GM23248 (cell line): Measurements from ENCODE around the gene PTPRK.

Source experiments
- EZH2 ChIP-seq: fragments of 200-600 bp; sonication (generic); IDR thresholded peaks from 2 replicates; pipeline ENCODE4 v1.6.1; 2018; ENCODE audit warnings: antibody characterized with exemption, mild to moderate bottlenecking; ENCODE audit not compliant: insufficient read depth, poor library complexity, severe bottlenecking
- EZH2phosphoT487 ChIP-seq: fragments of 200-600 bp; sonication (generic); IDR thresholded peaks from 2 replicates; pipeline ENCODE4 v1.6.1; 2018; ENCODE audit warnings: antibody characterized with exemption, moderate library complexity, mild to moderate bottlenecking, low read depth; ENCODE audit not compliant: insufficient read depth

DNA sequence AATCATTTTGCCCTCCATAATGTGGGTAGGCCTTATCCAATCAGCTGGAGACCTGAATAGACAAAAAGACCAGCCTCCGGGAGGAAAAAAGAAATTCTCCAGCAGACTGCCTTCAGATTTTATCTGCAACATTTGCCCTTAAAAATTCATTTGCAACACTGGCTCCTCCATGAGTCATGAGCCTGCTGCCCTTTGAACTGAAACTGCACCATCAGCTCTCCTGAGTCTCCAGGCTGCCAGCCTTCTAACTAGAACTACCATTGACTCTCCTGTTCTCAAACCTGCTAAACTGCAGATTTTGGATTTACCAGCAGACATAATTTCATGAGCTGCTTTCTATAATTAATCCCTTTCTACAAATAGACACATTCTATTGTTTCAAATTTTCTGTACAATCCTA, 395.7 kb downstream of the PTPRK start:
- TF ChIP-seq EZH2 (no peak), EZH2phosphoT487 (no peak)
